PFSK-1 (cell line): ENCODE data around the gene USP4.

Experiments used
- FOXP2 ChIP-seq: optimal IDR thresholded peaks from 2 replicates; pipeline ENCODE3; 2011; ENCODE audit warnings: borderline replicate concordance, control low read depth, inconsistent platforms; ENCODE audit not compliant: insufficient read depth; ENCODE audit errors: extremely low read length, extremely low read depth
- POLR2AphosphoS5 ChIP-seq: IDR thresholded peaks from 2 replicates; pipeline ENCODE4 v1.6.1; 2012; ENCODE audit warnings: low read depth, mild to moderate bottlenecking, control low read depth, low read length, moderate library complexity
- REST ChIP-seq, 2 experiments: IDR thresholded peaks; 2 replicates each; pipeline versions ENCODE4 v1.6.1 to v1.8.0; 2011 to 2012; ENCODE audit warnings: low read depth in 2 of 2, low read length in 2 of 2, control low read depth in 1 of 2, inconsistent platforms in 1 of 2, mild to moderate bottlenecking in 1 of 2, moderate library complexity in 1 of 2; ENCODE audit not compliant: insufficient read depth in 1 of 2
- SIN3A ChIP-seq: IDR thresholded peaks from 2 replicates; pipeline ENCODE4 v1.6.1; 2012; ENCODE audit warnings: mild to moderate bottlenecking, low read length, moderate library complexity, borderline replicate concordance; ENCODE audit not compliant: insufficient read depth
- TAF1 ChIP-seq: IDR thresholded peaks from 2 replicates; pipeline ENCODE4 v1.6.1; 2012; ENCODE audit warnings: low read length, control low read depth, borderline replicate concordance; ENCODE audit not compliant: insufficient read depth

The USP4 gene

GRCh38 chr3:49324768-49325167 is 15.1 kb downstream of the USP4 start:
- TF ChIP-seq TAF1: no peak
- TF ChIP-seq SIN3A: no peak
- TF ChIP-seq REST (IDR thresholded peaks at IDR 0.05; ENCODE audit: insufficient read depth in 1 of 2, low read depth in 2 of 2, low read length in 2 of 2): no peak
- TF ChIP-seq POLR2AphosphoS5: no peak
- no peak for TF ChIP-seq FOXP2

GRCh38 chr3:49316696-49317457 is 23.0 kb downstream of the USP4 start:
- no peak for TF ChIP-seq POLR2AphosphoS5
- no peak for TF ChIP-seq REST (IDR thresholded peaks at IDR 0.05; ENCODE audit: insufficient read depth in 1 of 2, low read depth in 2 of 2, low read length in 2 of 2)
- no peak for TF ChIP-seq SIN3A
- TF ChIP-seq FOXP2: no peak
- no peak for TF ChIP-seq TAF1

- no peak for TF ChIP-seq TAF1
- TF ChIP-seq FOXP2: no peak
- TF ChIP-seq POLR2AphosphoS5: no peak
- TF ChIP-seq SIN3A: no peak
- no peak for TF ChIP-seq REST (IDR thresholded peaks at IDR 0.05; ENCODE audit: insufficient read depth in 1 of 2, low read depth in 2 of 2, low read length in 2 of 2)
Measured at GRCh38 chr3:49313896-49314688, 25.8 kb downstream of the USP4 start.

- TF ChIP-seq TAF1 (no peak), FOXP2 (no peak), SIN3A (no peak), REST (IDR thresholded peaks at IDR 0.05; ENCODE audit: insufficient read depth in 1 of 2, low read depth in 2 of 2, low read length in 2 of 2) (no peak), POLR2AphosphoS5 (no peak)
Measured at GRCh38 chr3:49311283-49311682, 28.6 kb downstream of the USP4 start.
